DMS153 (cell line): ENCODE data around the gene HAGH.
"Not testable (repeated sequence)": the region's sequence is repeated elsewhere in the genome, so short reads cannot be mapped to it uniquely, and the experiment has no call there.

Experiments
- DNase-seq: peaks from one replicate; lab custom pipeline; 2025; lab: John Stamatoyannopoulos, UW

Gene HAGH

GRCh38 chr16:1810106-1810505, 16.5 kb downstream of the HAGH start:
- DNase-seq, result no peak

DNA sequence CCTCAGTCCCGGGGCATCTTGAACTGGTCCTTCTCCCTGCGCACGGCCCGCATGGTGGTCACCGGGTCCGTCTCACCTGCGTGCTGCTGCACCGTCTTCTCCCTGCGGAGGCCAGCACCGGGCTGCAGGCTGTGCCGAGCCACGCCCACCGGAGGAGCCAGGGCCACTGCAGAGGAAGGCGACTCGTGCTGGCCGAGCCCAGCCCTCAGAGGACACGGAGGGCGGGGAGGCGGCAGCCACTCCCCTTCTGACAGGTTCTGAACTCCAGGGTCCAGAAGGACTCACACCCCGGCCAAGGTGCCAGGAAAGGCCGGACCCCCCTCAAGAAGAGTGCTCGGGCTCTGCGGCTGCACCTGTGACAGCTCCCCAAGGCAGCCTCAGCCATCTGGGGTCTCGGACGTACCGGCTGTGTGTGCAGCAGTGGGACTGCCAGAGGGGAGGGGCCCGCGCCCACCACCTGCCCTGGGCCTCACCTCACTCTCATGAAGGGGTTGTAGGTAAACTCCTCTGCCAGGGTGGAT, 17.3 kb downstream of the HAGH start:
- DNase-seq, result no peak

GRCh38 chr16:1808691-1809090, 17.9 kb downstream of the HAGH start:
- DNase-seq, result no peak

GRCh38 chr16:1807626-1808025, 19.0 kb downstream of the HAGH start:
- no peak for DNase-seq

GRCh38 chr16:1800701-1801100, 25.9 kb downstream of the HAGH start:
- DNase-seq, result no peak

DNA sequence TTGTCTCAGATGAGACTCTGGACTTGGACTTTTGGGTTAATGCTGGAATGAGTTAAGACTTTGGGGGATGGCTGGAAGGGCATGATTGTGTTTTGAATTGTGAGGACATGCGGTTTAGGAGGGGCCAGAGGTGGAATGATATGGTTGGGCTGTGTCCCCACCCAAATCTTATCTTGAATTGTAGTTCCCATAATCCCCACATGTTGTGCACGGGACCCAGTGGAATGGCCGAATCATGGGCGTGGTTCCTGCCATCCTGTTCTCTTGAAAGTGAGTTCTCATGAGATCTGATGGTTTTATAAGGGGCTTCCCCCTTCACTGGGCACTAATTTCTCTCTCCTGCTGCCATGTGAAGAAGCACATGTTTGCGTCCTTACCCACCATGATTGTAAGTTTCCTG, 27.4 kb downstream of the HAGH start:
- DNase-seq, result not testable (repeated sequence)

DNA sequence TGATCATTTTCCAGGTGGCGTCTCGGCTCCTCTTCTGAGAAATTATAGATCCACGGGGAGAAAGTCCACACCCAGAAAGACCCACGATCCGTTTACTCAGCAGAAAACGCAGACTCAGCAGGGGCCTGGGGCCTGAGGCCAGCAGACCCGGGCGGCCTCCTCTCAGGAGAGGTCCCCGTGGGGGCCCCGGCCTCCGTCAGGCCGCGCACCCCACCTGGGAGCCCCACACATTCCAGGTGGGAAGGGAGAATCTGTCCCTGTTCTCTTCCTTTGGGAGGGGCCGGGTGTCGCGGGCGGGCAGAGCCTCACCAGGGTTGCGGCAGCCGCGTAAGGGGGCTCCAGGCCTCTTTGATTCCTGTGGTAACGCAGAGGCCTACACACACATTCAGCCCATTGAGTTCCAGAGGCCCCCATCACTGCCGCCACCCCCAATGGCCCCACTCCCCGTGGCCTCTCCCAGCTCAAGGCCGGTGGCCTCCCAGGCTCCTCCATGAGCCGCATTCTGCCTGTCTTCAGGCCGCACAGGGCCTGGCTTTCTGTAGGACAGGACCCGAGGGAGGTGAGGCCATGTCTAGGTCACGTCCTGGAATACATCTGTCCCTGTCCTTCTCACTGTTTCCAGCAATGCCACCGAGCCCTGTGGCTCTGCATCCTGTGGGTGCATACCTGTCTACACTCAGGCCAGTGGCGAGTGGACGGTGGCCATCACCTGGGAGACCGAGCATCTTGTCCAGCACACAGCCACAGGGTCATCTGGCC, 31.5 kb downstream of the HAGH start:
- no peak for DNase-seq

- DNase-seq, result no peak
These were observed 32.3 kb downstream of the HAGH start for GRCh38 chr16:1794221-1794871.

GRCh38 chr16:1793578-1794220, 32.9 kb downstream of the HAGH start, which contains the start of gene IGFALS:
TSS of gene IGFALS (minus strand) at chr16:1793705. CDS start at chr16:1793652, 53 bp downstream.
- no peak for DNase-seq

DNA sequence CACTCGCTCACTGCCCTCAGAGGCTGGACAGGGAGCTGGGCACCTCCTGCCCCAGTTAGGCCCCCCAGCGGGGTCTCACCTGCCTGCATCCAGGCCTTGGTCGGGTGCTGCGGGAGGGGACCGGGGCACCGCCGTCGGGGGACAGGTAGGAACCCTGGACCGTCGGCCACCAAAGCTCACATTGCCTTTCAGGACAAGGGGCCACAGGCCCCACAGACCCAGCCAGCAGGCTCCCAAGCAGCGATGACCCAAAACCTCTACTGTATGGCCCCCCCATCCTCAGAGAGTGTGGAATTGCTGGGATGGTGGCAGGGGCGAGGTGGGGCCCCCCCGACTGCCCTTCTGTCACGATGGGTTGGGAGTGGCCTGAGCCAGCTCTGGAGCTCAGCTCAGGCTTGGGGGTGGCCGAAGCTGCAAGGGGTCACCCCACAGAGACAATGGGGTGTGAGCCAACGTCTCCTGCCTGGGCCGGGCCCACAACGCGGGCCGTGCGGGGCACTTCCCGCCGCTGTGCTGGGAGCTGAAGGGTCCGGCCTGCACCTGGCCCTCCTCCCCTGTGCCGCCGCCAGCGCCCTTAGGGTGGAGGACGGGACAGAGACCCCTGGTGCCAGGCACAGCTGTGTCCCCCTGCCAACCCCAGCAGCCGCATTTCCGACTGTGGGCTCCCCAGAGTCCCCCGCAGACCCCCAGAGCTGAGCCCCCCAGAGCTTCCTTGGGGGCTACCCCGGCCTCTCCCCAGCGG, 33.6 kb downstream of the HAGH start:
- no peak for DNase-seq

GRCh38 chr16:1791943-1792812, 34.4 kb downstream of the HAGH start:
- no peak for DNase-seq

GRCh38 chr16:1791256-1791942, 35.2 kb downstream of the HAGH start:
- DNase-seq, result no peak

DNA sequence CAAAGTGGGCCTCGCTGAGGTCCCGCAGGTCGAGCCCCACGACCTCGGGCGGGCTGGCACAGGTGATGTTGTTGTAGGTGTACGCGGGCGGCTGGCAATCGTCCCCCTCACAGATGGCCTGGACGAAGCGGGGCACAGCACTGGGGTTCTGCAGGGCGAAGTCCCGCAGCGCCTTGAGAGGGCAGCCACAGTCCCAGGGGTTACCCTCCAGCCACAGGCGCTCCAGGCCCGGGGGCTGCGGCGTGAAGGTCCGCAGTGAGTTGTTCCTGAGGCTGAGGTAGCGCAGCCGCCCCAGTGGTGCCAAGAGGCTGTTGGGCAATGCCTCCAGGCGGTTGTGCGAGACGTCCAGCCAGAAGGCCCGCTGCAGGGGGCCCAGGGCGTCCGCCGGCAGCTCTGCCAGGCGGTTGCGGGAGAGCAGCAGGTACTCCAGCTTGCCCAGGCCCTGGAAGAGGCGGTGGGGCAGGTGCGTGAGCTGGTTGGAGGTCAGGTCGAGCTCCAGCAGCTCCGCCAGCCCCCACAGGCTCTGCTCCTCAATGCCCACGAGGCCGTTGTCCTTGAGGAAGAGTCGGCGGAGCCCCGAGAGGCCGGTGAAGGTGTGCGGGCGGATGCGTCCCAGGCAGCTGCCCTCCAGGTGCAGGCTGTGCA, 35.9 kb downstream of the HAGH start:
- no peak for DNase-seq

- no peak for DNase-seq
These were observed 36.4 kb downstream of the HAGH start for GRCh38 chr16:1790261-1790610.

GRCh38 chr16:1789643-1790045, 37.0 kb downstream of the HAGH start:
- DNase-seq, result no peak

DNA sequence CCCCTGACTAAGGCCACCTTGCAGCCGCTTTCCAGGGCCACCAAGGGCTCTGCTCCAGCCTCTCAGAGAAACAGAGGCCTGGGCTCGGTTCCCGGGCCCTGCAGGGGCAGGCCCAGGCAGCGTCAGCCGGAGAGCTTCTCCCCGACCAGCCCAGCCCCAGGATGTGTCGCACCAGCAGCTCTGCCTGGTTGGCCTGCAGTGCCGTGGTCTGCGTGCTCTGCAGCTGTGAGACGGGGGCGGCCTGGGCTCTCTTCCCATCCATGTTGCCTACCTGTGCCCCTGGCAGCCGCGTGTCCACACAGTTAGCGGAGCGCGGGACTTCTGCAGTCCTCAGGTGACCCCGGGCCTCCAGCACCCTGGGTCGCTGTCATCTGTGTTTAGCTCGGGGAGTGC, 37.9 kb downstream of the HAGH start:
- DNase-seq, result no peak

GRCh38 chr16:1788095-1788707, 38.4 kb downstream of the HAGH start:
- no peak for DNase-seq

DNA sequence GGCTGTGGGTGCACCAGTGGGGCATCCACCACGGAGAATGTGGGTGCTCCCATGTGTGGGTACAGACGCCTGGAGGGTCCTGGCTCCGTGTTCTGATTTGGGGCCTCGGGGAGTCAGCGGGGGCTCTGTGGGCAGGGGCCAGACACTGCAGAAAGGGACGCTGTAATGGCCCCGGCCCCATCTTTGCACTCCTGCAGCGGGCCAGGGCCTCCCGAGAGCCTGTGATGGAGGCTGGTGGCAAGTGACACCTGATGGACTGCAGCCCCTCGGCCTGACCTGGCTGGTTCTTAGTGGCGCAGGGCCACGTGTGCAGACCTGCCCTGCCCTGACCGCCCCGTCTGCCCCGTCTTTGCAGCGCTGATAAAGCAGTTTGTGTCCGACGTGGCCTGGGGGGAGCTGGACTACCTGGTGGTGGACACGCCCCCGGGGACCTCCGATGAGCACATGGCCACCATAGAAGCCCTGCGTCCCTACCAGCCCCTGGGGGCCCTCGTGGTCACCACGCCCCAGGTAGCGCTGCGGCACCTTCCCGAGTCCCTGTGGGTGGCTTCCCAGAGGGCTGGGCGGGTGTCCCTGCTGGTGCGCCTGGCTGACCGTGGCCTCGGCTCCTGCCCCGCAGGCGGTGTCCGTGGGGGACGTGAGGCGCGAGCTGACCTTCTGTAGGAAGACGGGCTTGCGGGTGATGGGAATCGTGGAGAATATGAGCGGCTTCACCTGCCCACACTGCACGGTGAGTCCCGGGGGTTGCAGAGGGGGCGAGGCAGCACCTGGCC, 39.1 kb downstream of the HAGH start:
- no peak for DNase-seq

DNA sequence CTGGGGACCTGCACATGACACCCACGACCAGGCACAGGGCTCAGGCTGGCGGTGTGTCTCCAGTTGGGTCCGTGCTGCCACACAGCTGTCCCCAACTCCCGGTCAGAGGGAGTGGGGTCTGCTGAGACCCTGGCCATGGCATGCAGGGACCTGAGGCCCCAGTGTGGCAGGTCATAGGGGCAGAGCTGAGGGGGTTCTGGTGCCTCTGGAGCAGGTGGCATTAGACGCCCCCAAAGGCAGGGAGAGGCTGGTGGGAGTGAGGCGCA, 39.6 kb downstream of the HAGH start:
- DNase-seq, result no peak
